ENCODE results near the gene CXCR6.
"Not testable (repeated sequence)": the region's sequence is repeated elsewhere in the genome, so short reads cannot be mapped to it uniquely, and the experiment has no call there.

CXCR6 gene

DNA sequence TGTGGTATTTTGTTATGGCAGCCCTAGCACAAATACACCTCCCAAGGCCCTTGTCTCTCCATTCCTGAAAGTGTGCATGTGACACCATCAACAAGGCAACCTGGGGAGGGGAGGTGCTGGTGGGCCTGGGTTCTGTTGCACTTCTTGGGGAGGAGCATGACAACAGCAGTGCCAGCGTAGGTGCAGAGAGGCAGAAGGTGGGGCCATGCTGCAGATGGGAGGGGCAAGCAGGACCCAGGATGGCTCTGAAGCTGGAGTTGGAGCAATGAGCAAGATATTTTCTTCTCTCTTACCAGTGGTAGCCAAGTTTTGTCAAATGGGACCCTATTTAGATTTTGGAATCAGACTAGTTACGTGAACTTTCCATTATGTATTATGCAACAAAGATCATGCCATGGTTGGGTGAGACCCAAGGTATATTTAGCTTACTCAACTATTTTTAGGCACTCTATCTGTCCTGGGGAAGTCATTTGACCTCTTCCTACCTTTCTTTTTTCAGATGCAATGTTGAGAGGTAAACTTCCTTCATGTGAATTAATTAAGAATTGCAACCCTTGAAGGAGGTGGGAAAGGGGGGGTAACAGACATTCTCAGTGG is 49.0 kb downstream of the CXCR6 start:
- no peak for DNase-seq

DNA sequence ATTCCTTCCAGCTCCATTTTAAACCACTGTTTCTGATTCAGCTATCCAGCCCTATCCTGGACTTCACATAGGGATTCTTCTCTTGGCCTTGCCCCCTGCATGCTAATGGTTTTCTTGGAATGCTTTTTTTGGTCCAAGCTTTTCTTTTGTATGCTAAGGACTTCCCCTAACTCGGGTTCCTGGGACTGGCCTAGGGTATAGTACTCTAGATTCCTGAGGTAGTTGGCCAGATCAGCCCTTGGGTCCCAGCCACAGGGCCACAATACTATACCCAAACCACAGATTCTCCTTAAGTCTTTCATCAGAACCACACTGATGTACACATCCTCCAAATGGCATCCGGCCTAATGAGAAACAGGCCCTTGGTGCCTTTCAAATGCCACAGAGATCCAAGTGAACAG is 49.6 kb downstream of the CXCR6 start:
- peak; percentile 6 for DNase-seq

DNA sequence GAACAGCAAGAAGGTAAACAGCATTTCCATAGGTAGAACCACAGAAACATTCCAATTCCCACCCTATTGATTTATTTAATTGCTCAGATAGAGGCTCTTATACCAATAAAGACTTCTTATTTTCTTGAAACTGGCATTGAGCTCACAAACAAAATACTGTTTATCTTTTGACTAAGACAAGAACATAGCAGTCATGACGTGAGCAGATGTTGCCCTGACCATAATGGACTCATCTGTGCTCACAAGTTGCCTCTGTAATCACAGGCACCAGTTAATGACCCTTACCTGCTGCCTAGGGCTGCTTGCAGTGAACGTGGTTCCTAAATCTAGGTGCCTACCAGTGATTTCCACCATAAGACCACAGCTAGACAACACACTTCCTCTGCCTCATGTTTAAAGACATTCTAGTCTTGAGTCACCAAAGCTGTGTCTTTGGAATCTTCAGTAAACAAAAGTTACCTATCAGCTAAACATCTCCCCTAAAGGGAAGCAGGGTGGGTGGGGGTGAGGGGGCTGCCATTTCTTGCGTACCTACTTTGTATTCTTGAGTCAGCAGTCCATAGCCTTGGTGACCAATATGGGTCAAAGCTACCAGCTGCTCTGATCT is 50.3 kb downstream of the CXCR6 start:
- DNase-seq = no peak

DNA sequence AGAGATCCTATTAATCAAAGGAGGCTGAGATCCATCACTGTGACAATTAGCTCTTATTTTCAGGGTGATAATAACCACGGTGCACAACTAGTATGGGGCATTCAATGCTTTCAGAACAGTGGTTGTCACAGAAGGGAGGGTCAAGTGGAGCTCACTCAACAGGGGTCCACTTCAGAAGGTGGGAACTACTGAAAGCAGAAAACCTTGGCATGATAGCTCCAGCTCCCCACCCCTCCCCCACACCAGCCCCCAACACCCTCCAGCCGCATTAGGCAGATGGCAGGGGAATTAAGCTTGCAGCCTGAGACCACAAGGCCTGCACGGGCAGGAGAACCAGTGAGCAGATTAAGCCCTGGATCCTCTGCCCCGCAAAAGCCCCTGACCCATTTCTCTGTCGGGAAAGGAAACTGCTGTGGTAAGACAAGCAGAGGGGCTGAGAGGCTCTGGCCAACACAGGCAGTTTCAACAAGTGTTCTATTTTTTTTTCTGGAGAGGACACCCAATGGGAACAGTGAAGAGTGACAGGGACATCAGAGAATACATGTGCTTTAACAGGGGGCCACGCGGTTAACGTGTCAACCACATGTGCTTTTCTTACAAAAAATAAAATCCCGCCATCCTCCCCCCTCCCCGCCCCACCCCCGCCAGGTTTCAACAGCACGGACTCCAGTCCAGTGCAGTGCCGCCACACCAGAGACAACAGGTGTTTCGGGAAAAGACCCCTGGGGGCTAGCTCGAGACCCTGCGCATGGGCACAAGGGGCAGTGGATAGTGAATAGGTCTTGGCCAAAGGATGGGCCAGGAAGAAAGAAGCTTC is 51.4 kb downstream of the CXCR6 start:
- DNase-seq = no peak

DNA sequence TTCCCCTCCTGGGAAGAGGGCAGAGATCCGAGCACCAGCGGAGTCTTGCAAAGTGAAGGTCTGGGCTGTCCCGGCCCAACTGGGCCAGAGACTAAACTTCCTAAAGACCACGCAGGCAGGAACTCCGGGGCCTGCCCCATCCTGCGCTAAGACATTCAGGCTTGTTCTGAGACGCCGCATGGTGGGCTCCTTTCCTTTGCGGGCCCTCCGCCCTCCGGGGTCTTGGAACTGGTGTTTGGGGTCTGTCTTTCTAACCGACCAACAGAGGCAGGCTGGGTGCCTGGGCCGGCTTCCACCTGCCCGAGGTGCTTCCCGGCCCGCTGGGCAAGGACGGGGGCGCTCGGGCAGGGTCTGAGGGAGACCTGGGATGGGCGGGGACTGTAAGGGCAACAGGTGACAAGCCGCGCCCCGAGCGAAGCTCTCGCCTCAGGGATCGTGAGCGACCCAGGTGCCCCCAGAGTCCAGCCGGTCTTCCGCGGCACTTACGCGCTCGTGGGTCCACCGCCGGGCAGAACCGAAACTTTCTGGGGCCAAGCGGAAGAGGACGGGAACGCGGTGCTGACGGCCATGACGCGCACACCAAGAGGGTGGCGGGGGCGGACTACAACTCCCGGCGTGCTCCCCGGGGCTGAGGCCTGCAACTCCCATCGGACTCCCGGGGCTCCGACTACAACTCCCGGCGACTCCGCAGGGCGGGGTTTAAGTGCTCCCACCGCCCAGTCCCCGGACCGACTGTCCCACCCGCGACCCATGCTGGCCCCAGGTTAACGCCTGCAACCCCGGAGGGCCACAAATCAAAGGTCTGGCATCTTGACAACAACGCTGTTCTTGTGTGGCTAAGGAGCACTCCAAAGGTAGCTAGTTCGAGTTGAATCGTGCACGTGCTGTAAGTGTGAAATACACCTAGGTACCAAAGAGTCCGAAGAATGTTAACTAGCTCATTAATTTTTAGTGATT is 52.2 kb downstream of the CXCR6 start, which contains the start of gene FYCO1:
TSS of gene FYCO1 (minus strand) at position 589 of the 957 bp plus-strand sequence. CDS start 10,914 bp downstream, outside the sequence.
- DNase-seq = peak; percentile 84

DNA sequence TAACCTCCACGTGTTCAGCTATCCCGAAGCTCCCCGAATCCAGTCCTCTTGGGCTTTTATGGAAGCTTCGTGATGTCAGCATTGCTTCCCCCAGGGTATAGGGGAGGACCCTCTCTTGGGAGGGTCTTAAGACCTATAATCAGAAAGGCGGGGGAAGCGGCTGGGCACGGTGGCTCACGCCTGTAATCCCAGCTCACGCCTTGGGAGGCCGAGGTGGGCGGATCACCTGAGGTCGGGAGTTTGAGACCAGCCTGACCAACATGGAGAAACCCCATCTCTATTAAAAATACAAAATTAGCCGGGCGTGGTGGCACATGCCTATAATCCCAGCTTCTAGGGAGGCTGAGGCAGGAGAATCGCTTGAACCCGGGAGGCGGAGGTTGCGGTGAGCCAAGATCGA is 54.2 kb downstream of the CXCR6 start:
- not testable (repeated sequence) for DNase-seq

DNA sequence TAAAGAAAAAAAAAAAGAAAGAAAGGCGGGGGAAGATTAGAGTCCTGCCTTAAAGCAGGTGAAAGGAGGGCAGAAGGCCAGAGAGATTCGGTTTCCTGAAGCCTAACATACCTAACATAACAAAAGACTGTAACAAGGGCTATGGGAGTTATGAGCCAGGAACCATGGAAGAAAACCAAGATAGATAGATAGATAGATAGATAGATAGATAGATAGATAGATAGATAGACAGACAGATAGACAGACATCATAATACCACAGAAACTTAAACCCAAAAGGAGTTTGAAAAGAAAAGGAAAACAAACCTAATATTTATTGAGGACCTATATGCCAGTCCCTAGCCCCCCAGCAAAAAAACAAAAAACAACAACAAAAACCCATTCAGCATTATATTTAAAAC is 54.7 kb downstream of the CXCR6 start:
- no peak for DNase-seq

All from amniotic stem cell (primary cell).